Measurements from ENCODE around the gene OXGR1.

OXGR1 gene

DNA sequence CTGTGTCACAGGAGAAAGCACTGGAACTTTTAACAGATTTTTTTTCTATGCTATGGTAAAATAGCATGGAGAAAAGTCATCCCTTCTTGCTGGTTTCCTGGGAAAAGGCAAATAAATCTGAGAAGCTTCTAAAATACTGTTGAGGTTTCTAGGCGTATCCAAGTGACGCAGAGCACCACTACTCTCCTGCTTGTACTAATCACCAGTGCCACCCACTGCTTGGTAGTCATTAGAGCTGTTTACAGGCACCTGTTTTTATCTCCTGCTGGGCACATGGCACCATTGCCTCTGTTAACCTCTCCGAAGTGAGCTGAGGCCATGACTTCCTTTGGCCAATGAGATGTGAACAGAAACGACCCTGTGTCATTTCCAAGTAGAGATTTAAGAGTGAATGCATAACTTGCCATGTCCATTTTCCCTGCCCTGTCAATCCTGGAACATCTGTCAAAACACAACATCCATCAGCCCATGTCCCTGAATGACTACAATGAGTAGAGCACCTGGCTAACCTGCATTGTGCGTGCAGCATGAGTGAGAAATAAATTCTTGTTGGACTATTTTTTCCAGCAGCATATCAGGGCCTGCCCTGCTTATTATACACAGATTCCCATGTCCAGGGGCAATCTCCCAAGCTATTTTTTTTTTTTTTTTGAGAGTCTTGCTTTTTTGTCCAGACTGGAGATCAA, 17.3 kb upstream of the OXGR1 start:
- no peaks in the 10 kb centered on the region for H3K79me2 ChIP-seq (ENCODE audit: low read length)
- no peak overlapping the region for H3K4me2 ChIP-seq (ENCODE audit: low read depth, low read length)
- H4K20me1 ChIP-seq (ENCODE audit: insufficient read depth, low read length): no peaks in the 10 kb centered on the region
- no peaks in the 10 kb centered on the region for H3K9me3 ChIP-seq (replicated peaks; ENCODE audit: insufficient read depth, low read length)
- H3F3A ChIP-seq (ENCODE audit: insufficient read depth, low read length): no peaks in the 10 kb centered on the region
- H3K4me3 ChIP-seq (ENCODE audit: low read length): no peak overlapping the region
- H3K27me3 ChIP-seq (replicated peaks; ENCODE audit: insufficient read depth, low read length): peaks cover 12% of the 10 kb centered on the region
- H3K9ac ChIP-seq (ENCODE audit: low read length): no peak overlapping the region
- no peaks in the 10 kb centered on the region for H3K9me2 ChIP-seq (replicated peaks; ENCODE audit: insufficient read depth, low read length)
- peaks cover 5% of the 10 kb centered on the region; the same call in 1 of the 2 replicates for H3K4me1 ChIP-seq (ENCODE audit: low read length)
- no peaks in the 10 kb centered on the region for H3K36me3 ChIP-seq (replicated peaks; ENCODE audit: insufficient read depth, low read length)
- no peak for DNase-seq
- no peak overlapping the region for H3K27ac ChIP-seq (ENCODE audit: low read length)
- H2AFZ ChIP-seq (ENCODE audit: low read length): no peak overlapping the region
- TF ChIP-seq EZH2 (optimal IDR thresholded peaks at IDR 0.05; ENCODE audit: low read depth, low read length) (no peak), EZH2phosphoT487 (IDR thresholded peaks at IDR 0.05; ENCODE audit: low read length) (no peak)
- TF ChIP-seq, protein P1, sequence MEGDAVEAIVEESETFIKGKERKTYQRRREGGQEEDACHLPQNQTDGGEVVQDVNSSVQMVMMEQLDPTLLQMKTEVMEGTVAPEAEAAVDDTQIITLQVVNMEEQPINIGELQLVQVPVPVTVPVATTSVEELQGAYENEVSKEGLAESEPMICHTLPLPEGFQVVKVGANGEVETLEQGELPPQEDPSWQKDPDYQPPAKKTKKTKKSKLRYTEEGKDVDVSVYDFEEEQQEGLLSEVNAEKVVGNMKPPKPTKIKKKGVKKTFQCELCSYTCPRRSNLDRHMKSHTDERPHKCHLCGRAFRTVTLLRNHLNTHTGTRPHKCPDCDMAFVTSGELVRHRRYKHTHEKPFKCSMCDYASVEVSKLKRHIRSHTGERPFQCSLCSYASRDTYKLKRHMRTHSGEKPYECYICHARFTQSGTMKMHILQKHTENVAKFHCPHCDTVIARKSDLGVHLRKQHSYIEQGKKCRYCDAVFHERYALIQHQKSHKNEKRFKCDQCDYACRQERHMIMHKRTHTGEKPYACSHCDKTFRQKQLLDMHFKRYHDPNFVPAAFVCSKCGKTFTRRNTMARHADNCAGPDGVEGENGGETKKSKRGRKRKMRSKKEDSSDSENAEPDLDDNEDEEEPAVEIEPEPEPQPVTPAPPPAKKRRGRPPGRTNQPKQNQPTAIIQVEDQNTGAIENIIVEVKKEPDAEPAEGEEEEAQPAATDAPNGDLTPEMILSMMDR (IDR thresholded peaks at IDR 0.05; ENCODE audit: low read length): no peak

DNA sequence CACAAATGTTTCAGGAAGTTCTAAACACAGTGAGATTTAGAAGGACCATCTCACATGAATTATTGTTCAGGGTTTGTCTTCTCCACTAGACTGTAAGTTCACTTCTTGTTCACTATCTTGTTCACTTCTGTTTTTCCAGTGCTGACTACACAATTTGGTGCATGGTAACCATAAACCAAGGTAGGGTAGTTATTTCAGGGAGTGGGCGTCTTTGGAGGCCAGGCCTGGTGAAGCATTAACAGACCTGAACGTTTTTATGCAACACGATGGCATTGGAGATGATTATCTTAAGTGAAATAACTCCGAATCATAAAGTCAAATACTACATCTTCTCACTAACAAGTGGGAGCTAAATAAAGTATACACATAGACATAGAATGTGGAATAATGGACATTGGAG, 14.4 kb upstream of the OXGR1 start:
- H2AFZ ChIP-seq (ENCODE audit: low read length): no peak overlapping the region
- no peak overlapping the region for H3K4me2 ChIP-seq (ENCODE audit: low read depth, low read length)
- H3K27me3 ChIP-seq (replicated peaks; ENCODE audit: insufficient read depth, low read length): 0 out of 2 replicates have a peak, but pooled peaks cover 5% of the 10 kb centered on the region
- DNase-seq: no peak
- H4K20me1 ChIP-seq (ENCODE audit: insufficient read depth, low read length): no peaks in the 10 kb centered on the region
- H3K4me1 ChIP-seq (ENCODE audit: low read length): no peaks in the 10 kb centered on the region
- no peaks in the 10 kb centered on the region for H3K9me2 ChIP-seq (replicated peaks; ENCODE audit: insufficient read depth, low read length)
- no peaks in the 10 kb centered on the region for H3F3A ChIP-seq (ENCODE audit: insufficient read depth, low read length)
- no peak overlapping the region for H3K4me3 ChIP-seq (ENCODE audit: low read length)
- TF ChIP-seq EZH2phosphoT487 (IDR thresholded peaks at IDR 0.05; ENCODE audit: low read length) (no peak), EZH2 (optimal IDR thresholded peaks at IDR 0.05; ENCODE audit: low read depth, low read length) (no peak)
- TF ChIP-seq, protein P1 (IDR thresholded peaks at IDR 0.05; ENCODE audit: low read length): no peak
- no peaks in the 10 kb centered on the region for H3K9me3 ChIP-seq (replicated peaks; ENCODE audit: insufficient read depth, low read length)
- no peak overlapping the region for H3K27ac ChIP-seq (ENCODE audit: low read length)
- H3K36me3 ChIP-seq (replicated peaks; ENCODE audit: insufficient read depth, low read length): no peaks in the 10 kb centered on the region
- H3K9ac ChIP-seq (ENCODE audit: low read length): no peak overlapping the region
- H3K79me2 ChIP-seq (ENCODE audit: low read length): no peaks in the 10 kb centered on the region

DNA sequence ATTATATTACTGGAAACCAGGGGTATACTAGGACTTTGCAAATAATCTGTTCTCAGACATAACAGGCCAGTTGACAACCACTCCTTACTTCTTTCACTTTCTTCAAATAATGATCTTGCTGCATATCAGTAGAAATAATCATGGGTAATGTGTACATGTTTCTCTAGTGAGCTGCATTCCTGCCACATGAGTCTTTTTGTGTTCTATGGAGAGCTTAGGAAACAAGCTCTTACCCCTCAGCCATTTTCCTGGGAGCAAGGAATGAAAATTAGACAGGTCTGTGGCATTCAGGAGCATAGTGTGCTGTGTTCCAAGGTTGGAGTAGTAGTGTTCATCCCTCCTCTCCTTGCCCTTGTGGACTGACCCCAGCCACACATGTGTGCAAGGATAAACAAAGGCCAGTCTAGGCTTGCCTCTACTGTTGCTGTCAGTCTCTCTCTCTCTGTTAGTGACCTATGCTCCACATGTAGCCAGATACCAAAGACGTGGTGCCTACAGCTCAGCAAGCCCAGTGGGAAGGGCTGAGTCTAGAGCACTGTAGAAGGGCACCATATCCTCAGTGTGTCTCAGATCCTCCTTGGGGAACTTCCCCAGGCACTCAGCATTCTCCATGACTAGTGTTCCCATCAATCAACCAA, 11.5 kb upstream of the OXGR1 start:
- H2AFZ ChIP-seq (ENCODE audit: low read length): no peak overlapping the region
- H3K9me3 ChIP-seq (replicated peaks; ENCODE audit: insufficient read depth, low read length): no peaks in the 10 kb centered on the region
- no peaks in the 10 kb centered on the region for H3K4me1 ChIP-seq (ENCODE audit: low read length)
- H3K4me2 ChIP-seq (ENCODE audit: low read depth, low read length): no peak overlapping the region
- no peaks in the 10 kb centered on the region for H3K79me2 ChIP-seq (ENCODE audit: low read length)
- no peak for DNase-seq
- no peak overlapping the region for H3K27ac ChIP-seq (ENCODE audit: low read length)
- H3K4me3 ChIP-seq (ENCODE audit: low read length): no peak overlapping the region
- no peaks in the 10 kb centered on the region for H3F3A ChIP-seq (ENCODE audit: insufficient read depth, low read length)
- TF ChIP-seq EZH2phosphoT487 (IDR thresholded peaks at IDR 0.05; ENCODE audit: low read length) (no peak), EZH2 (optimal IDR thresholded peaks at IDR 0.05; ENCODE audit: low read depth, low read length) (no peak)
- TF ChIP-seq, protein P1 (IDR thresholded peaks at IDR 0.05; ENCODE audit: low read length): no peak
- no peaks in the 10 kb centered on the region for H3K9me2 ChIP-seq (replicated peaks; ENCODE audit: insufficient read depth, low read length)
- H3K9ac ChIP-seq (ENCODE audit: low read length): no peak overlapping the region
- no peaks in the 10 kb centered on the region for H4K20me1 ChIP-seq (ENCODE audit: insufficient read depth, low read length)
- no peaks in the 10 kb centered on the region for H3K36me3 ChIP-seq (replicated peaks; ENCODE audit: insufficient read depth, low read length)
- no peaks in the 10 kb centered on the region for H3K27me3 ChIP-seq (replicated peaks; ENCODE audit: insufficient read depth, low read length)

All from MM.1S (cell line).